Suppressor macrophage treated with lipopolysaccharide for 1 hour (primary cell): ENCODE measurements around the gene CNST.

ENCODE experiments used
- DNase-seq, 3 donors: peaks; one replicate each; pipeline ENCODE4 v3.0.0-alpha.2; 2020 to 2022

The CNST gene

DNA sequence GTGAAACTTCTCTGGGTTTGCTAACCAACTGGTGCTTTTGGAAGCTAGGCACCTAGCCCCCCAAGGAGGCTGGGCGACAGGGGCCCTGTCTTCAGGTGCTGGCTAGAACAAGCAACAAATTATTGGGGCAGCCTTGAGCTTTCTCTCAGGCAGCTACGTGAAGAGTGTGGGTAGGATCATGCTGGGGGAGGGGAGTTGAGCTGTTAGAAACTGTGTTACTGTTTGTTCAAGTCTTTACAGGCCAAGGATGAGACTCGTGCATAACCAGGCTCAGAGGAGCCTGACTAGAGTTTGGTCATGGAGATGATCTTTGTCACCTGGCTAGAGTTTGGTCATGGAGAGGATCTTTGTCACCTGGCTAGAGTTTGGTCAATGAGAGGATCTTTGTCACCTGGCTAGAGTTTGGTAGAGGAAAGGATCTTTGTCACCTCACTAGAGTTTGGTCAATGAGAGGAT, 145.3 kb downstream of the CNST start:
- no peak for DNase-seq

DNA sequence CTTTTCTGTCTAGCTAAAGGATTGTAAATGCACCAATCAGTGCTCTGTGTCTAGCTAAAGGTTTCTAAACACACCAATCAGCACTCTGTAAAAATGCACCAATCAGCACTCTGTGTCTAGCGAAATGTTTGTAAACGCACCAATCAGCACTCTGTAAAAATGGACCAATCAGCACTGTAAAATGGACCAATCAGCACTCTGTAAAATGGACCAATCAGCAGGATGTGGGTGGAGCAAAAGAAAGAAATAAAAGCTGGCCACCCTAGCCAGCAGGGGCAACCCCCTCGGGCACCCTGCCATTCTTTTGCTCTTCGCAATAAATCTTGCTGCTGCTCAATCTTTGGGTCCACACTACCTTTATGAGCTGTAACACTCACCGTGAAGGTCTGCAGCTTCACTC, 146.2 kb downstream of the CNST start:
- DNase-seq, result peak in 1 of 3 donors; percentile 17
